NT2/D1 (cell line): Measurements from ENCODE around the gene ROBO1.

Source experiments
- SUZ12 ChIP-seq: IDR thresholded peaks from 2 replicates; pipeline ENCODE4 v1.6.1; 2011; ENCODE audit not compliant: insufficient read length, insufficient read depth; ENCODE audit errors: extremely low read depth
- YY1 ChIP-seq: IDR thresholded peaks from 2 replicates; pipeline ENCODE4 v1.6.1; 2011; ENCODE audit not compliant: insufficient read length, insufficient read depth
- ZNF274 ChIP-seq: IDR thresholded peaks from 2 replicates; pipeline ENCODE4 v1.6.1; 2011; ENCODE audit warnings: mild to moderate bottlenecking, low read depth, low read length

DNA sequence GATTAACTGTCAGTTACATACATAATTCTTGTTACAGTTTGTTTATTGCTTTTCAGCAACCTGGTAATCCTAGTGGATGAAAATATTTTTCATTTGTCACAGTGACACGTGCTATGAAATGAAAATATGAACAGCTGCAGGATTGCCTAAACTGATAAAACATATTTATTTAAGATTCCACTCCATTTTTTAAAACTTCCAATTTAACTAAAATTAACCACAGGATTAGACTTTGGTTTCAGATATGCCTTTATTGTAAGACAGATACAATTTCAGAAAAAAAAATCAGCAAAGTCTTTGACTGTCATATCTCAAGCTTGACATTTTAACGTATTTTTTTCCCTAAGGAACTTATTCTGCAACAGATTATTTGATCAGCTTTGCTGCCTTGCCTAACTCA lies 550.7 kb downstream of the ROBO1 start:
- TF ChIP-seq YY1 (no peak), ZNF274 (no peak), SUZ12 (no peak)
